NCI-H2196 (cell line): Measurements from ENCODE around the gene LPP.

Experiments
- DNase-seq: peaks from one replicate; lab custom pipeline; 2025; ENCODE audit not compliant: unreplicated experiment; lab: John Stamatoyannopoulos, UW

Gene LPP

DNA sequence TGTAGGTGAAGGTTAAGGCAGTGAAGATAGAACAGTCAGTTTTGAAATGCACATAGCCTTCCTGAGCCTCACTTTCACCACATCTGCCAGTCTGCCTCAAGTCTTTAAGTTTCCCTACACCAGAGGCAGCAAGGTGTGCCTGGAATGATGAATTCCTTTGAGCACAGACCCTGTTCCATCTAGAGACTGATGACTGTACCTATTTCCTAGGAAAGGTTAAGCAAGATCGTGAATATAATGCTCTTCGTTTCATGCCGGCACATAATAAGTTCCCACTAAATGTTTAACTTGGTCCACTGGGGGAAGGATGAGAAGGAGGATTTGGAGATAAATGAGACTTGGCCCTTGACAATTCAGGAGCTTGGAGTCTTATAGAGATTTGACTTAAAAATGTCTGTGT is 141.9 kb downstream of the LPP start:
- DNase-seq, result no peak

GRCh38 chr3:188296761-188297612 is 143.0 kb downstream of the LPP start:
- DNase-seq, result peak; percentile 54

DNA sequence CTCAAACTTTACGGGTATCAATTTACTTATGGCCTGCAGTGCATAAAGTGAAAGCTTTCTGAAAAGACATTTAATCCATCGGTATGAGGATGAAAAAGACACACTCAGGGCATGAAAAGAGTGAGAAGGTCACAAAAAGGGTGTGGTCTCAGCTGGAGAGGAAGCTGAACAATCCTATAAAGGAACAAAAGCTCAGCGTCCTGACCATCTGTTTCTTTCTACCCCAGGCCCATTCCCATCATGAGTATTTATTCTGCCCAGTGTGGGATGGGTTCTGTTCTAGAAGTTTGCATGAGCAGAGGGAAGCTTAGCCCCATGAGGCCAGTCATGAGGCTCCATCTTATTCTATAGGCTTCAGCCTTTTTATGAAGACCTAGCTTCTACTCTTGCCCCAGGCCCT is 144.6 kb downstream of the LPP start:
- DNase-seq, result no peak

- DNase-seq, result no peak
Observed at GRCh38 chr3:188299068-188299467, 145.1 kb downstream of the LPP start.

GRCh38 chr3:188299708-188300107 is 145.8 kb downstream of the LPP start:
- DNase-seq, result no peak

DNA sequence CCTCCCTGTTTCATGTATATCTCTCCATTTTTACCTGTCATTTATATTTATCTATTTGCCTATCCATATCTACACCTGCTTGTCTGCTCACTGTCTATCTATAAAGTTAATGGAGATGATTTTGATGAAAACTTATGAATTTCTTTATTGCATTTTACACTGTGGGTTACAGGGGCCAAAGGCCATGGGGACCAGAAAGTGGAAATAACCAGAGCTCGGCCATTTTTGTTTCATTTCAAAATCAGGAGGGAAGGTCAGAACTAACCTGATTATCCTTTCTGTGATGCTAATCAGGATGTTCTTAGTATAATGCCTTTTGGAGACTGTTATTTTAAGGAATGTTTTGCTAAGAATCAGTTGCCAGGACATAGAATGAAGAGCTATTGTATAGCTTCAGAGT is 147.2 kb downstream of the LPP start:
- DNase-seq, result no peak

DNA sequence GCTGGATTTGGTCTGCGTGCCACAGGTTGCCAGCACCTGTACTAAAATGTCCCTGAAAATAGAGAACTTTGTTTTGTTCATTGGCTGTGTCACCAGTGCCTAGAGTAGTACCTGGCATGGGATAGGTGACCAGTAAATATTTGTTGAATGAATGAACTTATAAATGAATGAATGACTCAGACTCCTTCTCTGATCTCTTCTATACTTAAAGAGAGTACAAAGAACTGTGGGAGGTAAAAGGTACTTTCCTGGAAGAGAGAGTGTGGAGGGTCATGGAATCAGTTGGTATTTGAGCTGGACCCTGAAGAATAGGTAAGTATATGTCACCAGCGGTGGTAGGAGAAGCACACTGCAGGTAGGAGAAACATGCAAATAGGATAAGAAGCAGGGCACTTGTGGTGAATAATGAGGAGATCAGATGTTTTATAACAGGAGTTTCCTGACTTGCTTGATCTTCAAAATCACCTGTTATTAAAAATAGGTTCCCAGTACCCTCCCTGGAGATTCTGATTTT is 149.4 kb downstream of the LPP start:
- DNase-seq, result no peak

DNA sequence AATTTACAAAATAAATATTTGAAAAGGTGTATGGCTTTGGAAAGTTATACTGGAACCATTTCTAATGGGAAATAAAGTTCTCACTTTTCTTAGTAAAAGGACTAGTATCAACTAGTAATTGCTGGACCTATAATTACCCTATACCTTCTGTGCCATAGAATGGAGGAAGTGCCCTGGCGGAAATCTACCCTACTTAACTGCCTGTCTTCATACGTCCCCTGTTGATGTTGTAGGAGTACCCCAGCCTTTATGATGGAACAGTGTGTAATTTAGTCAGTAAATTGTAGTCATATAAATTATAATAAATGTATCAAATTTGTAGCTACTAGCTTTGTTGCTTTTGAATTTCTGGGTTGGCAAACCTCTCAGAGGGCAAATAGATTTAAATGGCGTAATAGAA is 149.9 kb downstream of the LPP start:
- no peak for DNase-seq

- DNase-seq, result no peak
Observed at GRCh38 chr3:188304501-188304900, 150.5 kb downstream of the LPP start.

GRCh38 chr3:188305220-188305619 is 151.3 kb downstream of the LPP start:
- no peak for DNase-seq

DNA sequence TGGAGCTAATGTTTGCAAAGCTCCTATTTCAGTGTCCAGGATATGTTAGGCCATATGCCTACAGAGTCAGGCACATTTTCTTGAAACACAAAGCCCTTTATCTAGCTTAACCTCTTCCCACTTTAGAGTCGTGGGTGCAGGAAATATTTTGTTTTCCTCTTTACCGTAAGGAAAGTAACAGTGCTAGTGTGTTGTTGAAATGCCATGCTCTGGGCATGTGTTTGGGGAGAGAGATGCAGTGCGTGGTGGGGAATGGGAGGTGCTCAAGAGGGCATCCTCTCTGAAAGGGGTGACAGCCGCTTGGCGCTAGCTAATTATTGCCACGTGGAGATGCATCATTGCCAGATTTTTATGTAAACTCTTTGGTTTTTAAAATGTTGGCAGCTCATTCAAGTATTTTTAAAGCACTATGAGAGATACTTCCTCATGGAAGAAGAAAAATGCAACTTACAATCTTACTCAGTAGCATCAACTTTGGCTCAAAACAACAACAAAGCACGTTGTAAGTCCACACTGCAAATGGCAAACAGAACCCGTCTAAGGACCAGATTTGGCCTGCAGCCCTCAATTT is 152.6 kb downstream of the LPP start:
- DNase-seq, result no peak

- no peak for DNase-seq
Observed at GRCh38 chr3:188309437-188310269, 155.7 kb downstream of the LPP start.

GRCh38 chr3:188310270-188310710 is 156.3 kb downstream of the LPP start:
- no peak for DNase-seq

DNA sequence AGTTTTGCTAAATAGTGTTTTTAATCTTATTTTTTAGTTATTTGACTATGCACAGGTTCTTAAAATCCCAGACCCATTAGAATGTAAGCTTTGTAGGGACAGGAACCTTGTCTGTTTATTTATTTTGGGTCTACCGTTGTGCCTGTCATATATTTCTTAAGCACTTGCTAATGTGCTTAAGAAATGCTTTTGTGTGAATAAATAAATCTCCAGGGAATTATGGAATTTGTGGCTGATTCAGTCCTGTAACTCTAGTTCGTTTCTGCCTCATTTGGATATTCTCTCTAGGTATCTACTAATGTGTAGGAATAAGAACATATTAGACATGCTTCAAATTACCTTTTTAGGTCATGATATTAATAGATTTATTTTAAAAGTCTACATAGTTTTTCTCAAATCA is 161.6 kb downstream of the LPP start:
- no peak for DNase-seq

DNA sequence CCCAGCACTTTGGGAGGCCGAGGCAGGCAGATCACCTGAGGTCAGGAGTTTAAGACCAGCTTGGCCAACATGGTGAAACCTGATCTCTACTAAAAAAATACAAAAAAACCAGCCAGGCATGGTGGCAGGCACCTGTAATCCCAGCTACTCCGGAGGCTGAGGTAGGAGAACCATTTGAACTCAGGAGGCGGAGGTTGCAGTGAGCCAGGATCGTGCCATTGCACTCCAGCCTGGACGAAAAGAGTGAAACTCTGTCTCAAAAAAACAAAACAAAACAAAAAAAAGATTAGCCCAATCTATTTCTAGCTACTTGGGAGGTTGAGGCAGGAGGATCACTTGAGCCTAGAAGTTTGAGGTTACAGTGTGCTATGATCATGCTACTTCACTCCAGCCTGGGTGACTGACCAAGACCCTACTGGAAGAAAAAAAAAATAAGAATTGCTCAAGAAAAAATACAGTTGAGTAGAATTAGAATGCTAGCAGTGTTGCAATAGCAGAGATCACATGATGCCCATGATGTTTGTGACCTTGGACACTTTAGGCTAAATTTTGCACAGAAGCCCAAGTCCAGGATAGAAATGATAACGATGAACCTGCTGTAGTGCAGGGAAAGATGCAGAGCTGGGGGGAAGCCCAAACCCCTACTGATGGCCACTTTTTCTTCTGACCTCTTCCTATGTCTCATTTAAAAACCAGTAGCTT is 162.2 kb downstream of the LPP start:
- no peak for DNase-seq

- DNase-seq, result no peak
Observed at GRCh38 chr3:188316723-188317070, 162.7 kb downstream of the LPP start.

- peak; percentile 34 for DNase-seq
Observed at GRCh38 chr3:188319569-188319968, 165.6 kb downstream of the LPP start.

GRCh38 chr3:188320757-188321156 is 166.8 kb downstream of the LPP start:
- no peak for DNase-seq

DNA sequence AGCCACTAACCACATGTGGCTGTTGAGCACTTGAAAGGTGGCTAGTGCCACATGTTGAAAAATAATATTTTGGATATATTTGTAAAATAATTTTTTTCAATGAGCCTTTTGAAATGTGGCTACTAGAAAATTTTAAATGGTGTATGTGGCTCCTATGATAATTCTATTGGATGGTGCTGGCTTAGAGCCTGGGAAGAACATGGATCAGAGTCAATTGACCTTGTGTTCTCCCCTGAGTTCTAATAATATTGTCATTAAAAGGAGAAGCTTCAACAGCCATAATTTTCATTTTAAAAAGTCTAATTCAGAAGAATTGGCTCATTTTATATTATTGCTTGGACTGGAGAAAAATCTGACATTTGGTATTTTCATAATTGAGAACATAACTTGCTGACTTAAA is 167.3 kb downstream of the LPP start:
- DNase-seq, result no peak

- no peak for DNase-seq
Observed at GRCh38 chr3:188322135-188322887, 168.4 kb downstream of the LPP start.
